ENCODE results near the gene AGMAT.

DNA sequence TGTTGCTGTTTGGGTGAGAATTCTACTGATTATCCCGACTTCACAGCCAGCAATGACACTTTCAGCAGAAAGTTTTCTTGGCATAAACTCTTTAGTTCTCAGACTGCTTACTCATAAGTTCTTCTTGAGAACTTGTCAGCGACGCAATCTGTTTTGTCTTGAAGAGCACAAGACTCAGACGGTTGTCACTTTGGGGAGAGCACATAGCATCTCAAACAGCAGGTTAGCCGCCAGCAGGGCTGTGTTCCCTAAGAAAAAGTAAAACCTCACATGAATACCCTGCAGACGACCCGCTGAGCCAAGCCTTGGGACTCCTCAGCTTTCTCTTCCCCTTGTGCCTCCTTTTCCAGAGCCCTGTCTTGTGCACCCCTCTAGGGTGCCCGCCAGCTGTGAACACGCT, 11.4 kb downstream of the AGMAT start:
- TF ChIP-seq POLR2AphosphoS5 (IDR thresholded peaks at IDR 0.05) (no peak), POLR2A (IDR thresholded peaks at IDR 0.05) (no peak)

Data from upper lobe of left lung (tissue), 4 donors.